IMR-90 (cell line): Measurements from ENCODE around the gene IRF6. TPM values are rescaled to one million over a fixed set of nuclear protein-coding genes. Genes with fewer than 3 reads are reported as not detected.

Source experiments
- ATAC-seq: fragments of 200-7000 bp; cut with Tn5 transposase; 2 replicates; pipeline ENCODE4 v1.9.1; 2020; ENCODE audit warnings: low read depth, mild to moderate bottlenecking, moderate library complexity
- BruUV-seq: library from RNA; stranded (reverse); fragments of 400-500 nt; replicated peaks from 2 replicates; lab custom pipeline; 2021; lab: Mats Ljungman, UMichigan
- CTCF ChIA-PET: fragments of 300-600 bp; formaldehyde crosslinking; extraction: SDS; loops from one replicate; lab custom pipeline; 2021; ENCODE audit warnings: antibody characterized with exemption; lab: Yijun Ruan, JAX
- POLR2A ChIA-PET: fragments of 300-600 bp; sonication (Branson Sonifier 250); formaldehyde crosslinking; loops from one replicate; lab custom pipeline; 2022; ENCODE audit warnings: antibody characterized with exemption; ENCODE audit not compliant: unreplicated experiment; lab: Charles Lee
- DNase-seq: peaks from one replicate; pipeline ENCODE4 v3.0.0; 2013
- H2AFZ ChIP-seq: replicated peaks from 2 replicates; pipeline ENCODE3; 2013; ENCODE audit warnings: low read length, mild to moderate bottlenecking; ENCODE audit not compliant: poor library complexity
- H2AK5ac ChIP-seq: 2 replicates; pipeline ENCODE4 v1.6.1; 2013; ENCODE audit warnings: low read depth, low read length, inconsistent platforms
- H2AK9ac ChIP-seq: replicated peaks from 2 replicates; pipeline ENCODE3; 2013; ENCODE audit warnings: mild to moderate bottlenecking, low read depth, low read length, moderate library complexity; ENCODE audit not compliant: poor library complexity
- H2BK120ac ChIP-seq: 2 replicates; pipeline ENCODE4 v1.6.1; 2013; ENCODE audit warnings: low read depth, low read length, inconsistent platforms
- H2BK15ac ChIP-seq: 3 replicates; pipeline ENCODE4 v1.6.1; 2013; ENCODE audit warnings: low read depth, low read length, inconsistent platforms
- H2BK20ac ChIP-seq: 2 replicates; pipeline ENCODE4 v1.6.1; 2013; ENCODE audit warnings: low read depth, mild to moderate bottlenecking, inconsistent platforms, low read length, moderate library complexity
- H2BK5ac ChIP-seq: 2 replicates; pipeline ENCODE4 v1.6.1; 2013; ENCODE audit warnings: mild to moderate bottlenecking, low read depth, low read length, inconsistent platforms; ENCODE audit not compliant: poor library complexity, severe bottlenecking
- H3K14ac ChIP-seq: replicated peaks from 2 replicates; pipeline ENCODE4 v1.6.1; 2013; ENCODE audit warnings: low read depth, low read length, inconsistent platforms
- H3K18ac ChIP-seq: 2 replicates; pipeline ENCODE4 v1.6.1; 2013; ENCODE audit warnings: low read depth, low read length, control low read depth
- H3K23ac ChIP-seq: 2 replicates; pipeline ENCODE4 v1.6.1; 2013; ENCODE audit warnings: low read depth, low read length, inconsistent platforms
- H3K27ac ChIP-seq: 2 replicates; pipeline ENCODE4 v1.5.1; 2013; ENCODE audit warnings: mild to moderate bottlenecking, control low read depth, low read length; ENCODE audit not compliant: insufficient read depth
- H3K27me3 ChIP-seq: 2 replicates; pipeline ENCODE4 v1.6.1; 2013; ENCODE audit warnings: low read length; ENCODE audit not compliant: control insufficient read depth, insufficient read depth
- H3K36me3 ChIP-seq: 2 replicates; pipeline ENCODE4 v1.6.1; 2013; ENCODE audit warnings: low read length, mixed read lengths; ENCODE audit not compliant: control insufficient read depth, insufficient read depth
- H3K4ac ChIP-seq: 2 replicates; pipeline ENCODE4 v1.6.1; 2013; ENCODE audit warnings: low read depth, low read length, inconsistent platforms
- H3K4me1 ChIP-seq: 2 replicates; pipeline ENCODE4 v1.6.1; 2013; ENCODE audit warnings: low read length, mixed read lengths; ENCODE audit not compliant: control insufficient read depth, insufficient read depth
- H3K4me2 ChIP-seq: 2 replicates; pipeline ENCODE4 v1.6.1; 2013; ENCODE audit warnings: low read depth, mild to moderate bottlenecking, control low read depth, low read length, moderate library complexity
- H3K4me3 ChIP-seq: 2 replicates; pipeline ENCODE4 v1.5.1; 2013; ENCODE audit warnings: low read depth, mild to moderate bottlenecking, control low read depth, low read length, moderate library complexity; ENCODE audit not compliant: insufficient read depth
- H3K56ac ChIP-seq: 2 replicates; pipeline ENCODE4 v1.6.1; 2013; ENCODE audit warnings: low read length, inconsistent platforms; ENCODE audit not compliant: insufficient read depth; ENCODE audit errors: extremely low read depth
- H3K79me1 ChIP-seq, 2 experiments: 2 replicates each; pipeline ENCODE4 v1.6.1; 2013; ENCODE audit warnings: low read length in 2 of 2, inconsistent platforms in 1 of 2, low read depth in 1 of 2
- H3K9ac ChIP-seq: 2 replicates; pipeline ENCODE4 v1.6.1; 2013; ENCODE audit warnings: low read depth, low read length, control low read depth
- H3K9me1 ChIP-seq: 2 replicates; pipeline ENCODE4 v1.6.1; 2013; ENCODE audit warnings: low read length, inconsistent platforms; ENCODE audit not compliant: insufficient read depth
- H3K9me3 ChIP-seq: 2 replicates; pipeline ENCODE4 v1.6.1; 2013; ENCODE audit warnings: low read length; ENCODE audit not compliant: control insufficient read depth, insufficient read depth
- H4K20me1 ChIP-seq: 2 replicates; pipeline ENCODE4 v1.6.1; 2013; ENCODE audit warnings: low read length, inconsistent platforms; ENCODE audit not compliant: insufficient read depth
- H4K5ac ChIP-seq: 2 replicates; pipeline ENCODE4 v1.6.1; 2013; ENCODE audit warnings: mild to moderate bottlenecking, low read depth, low read length, control low read depth
- H4K8ac ChIP-seq, 2 experiments: 2 replicates each; pipeline ENCODE4 v1.6.1; 2013; ENCODE audit warnings: low read depth in 2 of 2, low read length in 2 of 2, control low read depth in 1 of 2, inconsistent platforms in 1 of 2
- H4K91ac ChIP-seq: 2 replicates; pipeline ENCODE4 v1.6.1; 2013; ENCODE audit warnings: low read depth, low read length, inconsistent platforms; ENCODE audit not compliant: insufficient read depth
- BHLHE40 ChIP-seq: fragments of 150-350 bp; IDR thresholded peaks from 2 replicates; pipeline ENCODE4 v1.6.1; 2016; ENCODE audit warnings: mild to moderate bottlenecking, low read depth, low read length
- CEBPB ChIP-seq: IDR thresholded peaks from 2 replicates; pipeline ENCODE4 v1.6.1; 2012; ENCODE audit warnings: low read depth, low read length, improper control_type of control experiment
- CHD1 ChIP-seq: IDR thresholded peaks from 2 replicates; pipeline ENCODE4 v1.6.1; 2012; ENCODE audit warnings: low read depth, low read length, improper control_type of control experiment
- FOS ChIP-seq: fragments of 150-350 bp; IDR thresholded peaks from 2 replicates; pipeline ENCODE4 v1.6.1; 2016; ENCODE audit warnings: low read depth, low read length
- MAZ ChIP-seq: IDR thresholded peaks from 2 replicates; pipeline ENCODE4 v1.6.1; 2012; ENCODE audit warnings: low read depth, mild to moderate bottlenecking, low read length, improper control_type of control experiment, moderate library complexity, borderline replicate concordance
- MXI1 ChIP-seq: IDR thresholded peaks from 2 replicates; pipeline ENCODE4 v1.6.1; 2012; ENCODE audit warnings: low read depth, mild to moderate bottlenecking, low read length, moderate library complexity, borderline replicate concordance
- RCOR1 ChIP-seq: IDR thresholded peaks from 2 replicates; pipeline ENCODE4 v1.6.1; 2012; ENCODE audit warnings: mild to moderate bottlenecking, low read length, improper control_type of control experiment; ENCODE audit not compliant: insufficient replicate concordance
- WGBS, 2 experiments: methylation state at CpG; one replicate each; pipeline versions ENCODE4 v1.1.5 to v1.1.7; 2013; ENCODE audit warnings: missing lambda C conversion rate in 2 of 2; ENCODE audit not compliant: insufficient read length in 1 of 2; ENCODE audit errors: extremely low coverage in 2 of 2; 5-methylcytosine and 5-hydroxymethylcytosine counted together
- dilution Hi-C: fragments of 300-500 bp; cut with HindIII; formaldehyde crosslinking; loops from one replicate; pipeline ENCODE4 v1.14.3; 2018; ENCODE audit warnings: low sequenced_read_pairs; ENCODE audit not compliant: unreplicated experiment
- in situ Hi-C: fragments of 300-500 bp; cut with MboI; formaldehyde crosslinking; loops from 3 replicates; pipeline ENCODE4 v1.14.3; 2019; ENCODE audit warnings: low sequenced_read_pairs, inconsistent platforms, mixed read lengths
- intact Hi-C: fragments of 100-400 bp; cut with micrococcal nuclease; formaldehyde crosslinking; loops from 2 replicates; pipeline ENCODE4 v1.10.0; 2022
- polyA plus RNA-seq, 3 experiments: library from polyadenylated mRNA; depleted of rRNA; stranded (reverse); fragments of >200 nt; gene quantifications; 2 replicates each; pipeline ENCODE4 v1.2.3, GENCODE V29; 2012; ENCODE audit warnings: low replicate concordance in 1 of 3
- total RNA-seq: library from RNA; depleted of rRNA; stranded (reverse); fragments of >200 nt; gene quantifications from 2 replicates; pipeline ENCODE4 v1.2.3, GENCODE V29; 2012
- TF ChIP-seq, protein P1 (sequence below): fragments of 150-350 bp; IDR thresholded peaks from 2 replicates; pipeline ENCODE4 v1.6.1; 2016; ENCODE audit warnings: low read depth, mild to moderate bottlenecking, low read length, moderate library complexity, borderline replicate concordance

The IRF6 gene
- total and polyA plus RNA-seq, 2 of the 4 experiments (the other 2 are of a cell fraction): 1.2 to 2.9 TPM

DNA sequence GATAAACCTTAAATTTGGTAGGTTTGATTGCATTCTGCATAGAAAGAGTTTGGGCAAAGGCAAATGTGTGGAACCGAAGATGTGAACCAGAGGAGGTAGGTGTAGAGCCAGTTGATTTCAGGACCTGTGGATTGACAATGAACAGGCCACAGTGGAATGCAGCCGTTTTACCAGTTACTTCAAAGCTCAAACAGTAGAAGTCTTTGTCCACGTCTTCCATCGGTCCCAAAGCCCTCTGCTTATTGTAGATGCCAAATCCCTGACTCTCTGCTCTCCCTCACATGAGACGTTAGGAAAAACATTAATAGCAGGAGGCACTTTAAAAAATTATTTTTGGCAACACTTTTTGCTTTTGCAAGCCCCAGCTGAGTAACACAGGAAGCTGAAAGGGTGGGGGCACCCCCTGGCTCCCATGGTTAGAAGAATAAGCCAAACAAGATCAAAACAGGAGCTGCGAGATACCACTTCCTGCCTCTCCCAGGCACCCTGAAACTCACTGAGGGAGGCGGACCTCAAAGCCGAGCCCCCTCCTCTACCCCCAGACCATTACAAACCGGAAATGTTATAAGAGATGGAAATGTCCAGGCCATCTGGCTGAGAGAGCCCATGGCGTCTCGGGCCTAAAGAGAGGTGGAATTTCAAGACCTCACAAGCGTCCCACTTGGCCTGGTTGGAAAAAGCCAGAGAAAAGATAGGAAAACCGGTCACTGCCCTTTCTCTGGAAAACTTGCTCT, 36.6 kb downstream of the IRF6 start:
- H3K36me3 ChIP-seq: no peaks in the 10 kb centered on the region
- H3K79me1 ChIP-seq: peaks cover 0 to 12% of the 10 kb centered on the region in 2 experiments; a peak in 2 of 4 replicates
- H3K18ac ChIP-seq: peak overlapping the region; percentile 80
- CTCF ChIA-PET: no interaction called here
- no peak for TF ChIP-seq MXI1
- peak; percentile 71; the same call in 1 of the 2 replicates for TF ChIP-seq CEBPB
- 0 out of 2 replicates have a peak, but pooled peaks have one; percentile 13 for TF ChIP-seq FOS
- peak; percentile 82 for TF ChIP-seq MAZ
- TF ChIP-seq, protein P1, sequence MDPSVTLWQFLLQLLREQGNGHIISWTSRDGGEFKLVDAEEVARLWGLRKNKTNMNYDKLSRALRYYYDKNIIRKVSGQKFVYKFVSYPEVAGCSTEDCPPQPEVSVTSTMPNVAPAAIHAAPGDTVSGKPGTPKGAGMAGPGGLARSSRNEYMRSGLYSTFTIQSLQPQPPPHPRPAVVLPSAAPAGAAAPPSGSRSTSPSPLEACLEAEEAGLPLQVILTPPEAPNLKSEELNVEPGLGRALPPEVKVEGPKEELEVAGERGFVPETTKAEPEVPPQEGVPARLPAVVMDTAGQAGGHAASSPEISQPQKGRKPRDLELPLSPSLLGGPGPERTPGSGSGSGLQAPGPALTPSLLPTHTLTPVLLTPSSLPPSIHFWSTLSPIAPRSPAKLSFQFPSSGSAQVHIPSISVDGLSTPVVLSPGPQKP: no peak
- no peak for TF ChIP-seq CHD1
- TF ChIP-seq RCOR1: no peak
- no peak for TF ChIP-seq BHLHE40
- peak overlapping the region; percentile 91; the same call in 1 of the 2 replicates for H2AK5ac ChIP-seq
- H4K5ac ChIP-seq: peak overlapping the region; percentile 94
- peaks cover 11% of the 10 kb centered on the region for H3K4me1 ChIP-seq
- H2AFZ ChIP-seq: peak overlapping the region; percentile 95
- H2BK120ac ChIP-seq: peak overlapping the region; percentile 92
- BruUV-seq: no TSS peak
- peak overlapping the region; percentile 48 for H3K4me2 ChIP-seq
- peak overlapping the region; percentile 70 for H3K14ac ChIP-seq
- H3K4me3 ChIP-seq: no peak overlapping the region
- no peaks in the 10 kb centered on the region for H3K9me3 ChIP-seq
- in situ Hi-C loops: no loop called here
- peak overlapping the region; percentile 85 for H2BK5ac ChIP-seq
- H3K9ac ChIP-seq: peak overlapping the region; percentile 21
- peak overlapping the region; percentile 89 for H2AK9ac ChIP-seq
- H3K4ac ChIP-seq: peak overlapping the region; percentile 81
- peak overlapping the region; percentile 88 for H3K27ac ChIP-seq
- intact Hi-C loops: no loop called here
- H2BK20ac ChIP-seq: peak overlapping the region; percentile 58
- H3K56ac ChIP-seq: peak overlapping the region; percentile 76
- DNase-seq (peak; percentile 87), ATAC-seq (peak; percentile 85)
- H3K9me1 ChIP-seq: peaks cover 25% of the 10 kb centered on the region
- peak overlapping the region; percentile 86 to 92 for H4K8ac ChIP-seq
- POLR2A ChIA-PET: interaction anchor here (0.6 kb wide), 1 partner anchor 276 kb away, joined by 3 read pairs; no protein-coding TSS in a partner anchor
- dilution Hi-C loops: no loop called here
- no CpG with 5 or more reads among the region's 13 CpGs for WGBS, 2 experiments
- peak overlapping the region; percentile 81; the same call in 2 of the 3 replicates for H2BK15ac ChIP-seq
- H4K91ac ChIP-seq: peak overlapping the region; percentile 82
- no peaks in the 10 kb centered on the region for H3K27me3 ChIP-seq
- no peaks in the 10 kb centered on the region for H4K20me1 ChIP-seq
- H3K23ac ChIP-seq: peak overlapping the region; percentile 61
